Uterus (tissue), 4 donors: ENCODE results near the gene MESD. TPM values are rescaled to one million over a fixed set of nuclear protein-coding genes. Genes with fewer than 3 reads are reported as not detected.

Experiments
- DNase-seq, 2 donors: peaks; one replicate each; pipeline ENCODE4 v3.0.0-alpha.2; 2019 to 2020
- H3K27ac ChIP-seq, 2 donors: fragments of 200-600 bp; sonication (generic); 1 replicate in 1 of 2; 2 replicates in 1 of 2; pipeline ENCODE4 v1.5.1; 2016 to 2018
- H3K27me3 ChIP-seq, 2 donors: fragments of 200-600 bp; sonication (generic); one replicate each; pipeline ENCODE4 v1.5.1; 2018 to 2019; ENCODE audit warnings: control low read depth in 1 of 2
- H3K36me3 ChIP-seq, 2 donors: fragments of 200-600 bp; sonication (generic); one replicate each; pipeline ENCODE4 v1.5.1; 2019; ENCODE audit warnings: control low read depth in 1 of 2
- H3K4me1 ChIP-seq, 2 donors: fragments of 200-600 bp; sonication (generic); one replicate each; pipeline ENCODE4 v1.5.1; 2018 to 2019; ENCODE audit warnings: control low read depth in 1 of 2
- H3K4me3 ChIP-seq, 2 donors: fragments of 200-600 bp; sonication (generic); 1 replicate in 1 of 2; 2 replicates in 1 of 2; pipeline ENCODE4 v1.5.1; 2018 to 2019; ENCODE audit warnings: mild to moderate bottlenecking in 1 of 2
- H3K9me3 ChIP-seq, 2 donors: fragments of 200-600 bp; sonication (generic); one replicate each; pipeline ENCODE4 v1.5.1; 2019; ENCODE audit warnings: control low read depth in 1 of 2
- POLR2A ChIP-seq, 2 donors: fragments of 450-650 bp; IDR thresholded peaks; one replicate each; pipeline ENCODE4 v1.6.1; 2016; ENCODE audit warnings: antibody characterized with exemption in 2 of 2, mild to moderate bottlenecking in 1 of 2, moderate library complexity in 1 of 2
- intact Hi-C: fragments of 100-400 bp; cut with DNase I; formaldehyde crosslinking; loops from one replicate; pipeline ENCODE4 v1.15.1; 2023; ENCODE audit warnings: low total_unique reads
- total RNA-seq, 4 donors: library from RNA; depleted of rRNA in 3 of 4; stranded (reverse); fragments of >200 nt in 3 of 4; gene quantifications; one replicate each; pipeline versions ENCODE4 v1.1.0 to v1.2.4, GENCODE V29; 2014 to 2023
- TF ChIP-seq, protein P1 (sequence below), 4 experiments: fragments of 200-600 bp in 2 of 4; fragments of 450-650 bp in 2 of 4; sonication (generic) in 2 of 4; IDR thresholded peaks; one replicate each; pipeline ENCODE4 v1.5.1; 2016 to 2019; ENCODE audit warnings: antibody characterized with exemption in 4 of 4, mild to moderate bottlenecking in 2 of 4, moderate library complexity in 1 of 4
- donor health status: DM: yes; HTN: yes; CAD: no.

MESD gene
- total RNA-seq, 4 donors from 2014 or later: 23.6 to 48.7 (median 27.7) TPM

GRCh38 chr15:81002331-81003096 is 12.9 kb upstream of the MESD start:
- H3K9me3 ChIP-seq: no peaks in the 10 kb centered on the region
- peaks cover 3 to 15% of the 10 kb centered on the region in 2 donors for H3K4me1 ChIP-seq
- intact Hi-C loops: no loop called here
- no peak for DNase-seq
- no peak for TF ChIP-seq POLR2A (IDR thresholded peaks at IDR 0.05)
- TF ChIP-seq, protein P1, sequence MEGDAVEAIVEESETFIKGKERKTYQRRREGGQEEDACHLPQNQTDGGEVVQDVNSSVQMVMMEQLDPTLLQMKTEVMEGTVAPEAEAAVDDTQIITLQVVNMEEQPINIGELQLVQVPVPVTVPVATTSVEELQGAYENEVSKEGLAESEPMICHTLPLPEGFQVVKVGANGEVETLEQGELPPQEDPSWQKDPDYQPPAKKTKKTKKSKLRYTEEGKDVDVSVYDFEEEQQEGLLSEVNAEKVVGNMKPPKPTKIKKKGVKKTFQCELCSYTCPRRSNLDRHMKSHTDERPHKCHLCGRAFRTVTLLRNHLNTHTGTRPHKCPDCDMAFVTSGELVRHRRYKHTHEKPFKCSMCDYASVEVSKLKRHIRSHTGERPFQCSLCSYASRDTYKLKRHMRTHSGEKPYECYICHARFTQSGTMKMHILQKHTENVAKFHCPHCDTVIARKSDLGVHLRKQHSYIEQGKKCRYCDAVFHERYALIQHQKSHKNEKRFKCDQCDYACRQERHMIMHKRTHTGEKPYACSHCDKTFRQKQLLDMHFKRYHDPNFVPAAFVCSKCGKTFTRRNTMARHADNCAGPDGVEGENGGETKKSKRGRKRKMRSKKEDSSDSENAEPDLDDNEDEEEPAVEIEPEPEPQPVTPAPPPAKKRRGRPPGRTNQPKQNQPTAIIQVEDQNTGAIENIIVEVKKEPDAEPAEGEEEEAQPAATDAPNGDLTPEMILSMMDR (IDR thresholded peaks at IDR 0.05): no peak
- no peaks in the 10 kb centered on the region for H3K36me3 ChIP-seq
- H3K27me3 ChIP-seq: no peaks in the 10 kb centered on the region
- peak overlapping the region; percentile 60 to 88 for H3K4me3 ChIP-seq
- peak overlapping the region; percentile 92 to 98 for H3K27ac ChIP-seq

DNA sequence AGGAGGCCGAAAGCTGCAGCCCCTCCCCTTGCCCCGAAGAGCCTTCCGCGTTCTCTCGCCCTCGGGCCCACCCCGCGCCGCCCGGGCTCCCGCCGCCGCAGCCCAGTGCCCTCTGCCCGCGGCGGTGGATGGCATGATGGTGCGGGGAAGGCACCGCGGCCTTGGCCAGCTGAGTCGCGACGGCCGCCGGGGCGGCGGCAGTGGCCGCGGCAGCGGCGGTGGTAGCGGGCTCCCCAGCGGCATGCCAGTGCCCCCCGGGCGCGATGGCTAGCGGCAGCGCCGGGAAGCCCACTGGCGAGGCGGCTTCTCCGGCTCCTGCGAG is 12.4 kb upstream of the MESD start:
- Histone ChIP-seq H3K4me3 (peak overlapping the region; percentile 60 to 88), H3K9me3 (no peaks in the 10 kb centered on the region), H3K27me3 (no peaks in the 10 kb centered on the region), H3K4me1 (peaks cover 3 to 15% of the 10 kb centered on the region in 2 donors), H3K27ac (peak overlapping the region; percentile 92 to 98), H3K36me3 (no peaks in the 10 kb centered on the region)
- TF ChIP-seq, protein P1 (IDR thresholded peaks at IDR 0.05): no peak
- TF ChIP-seq POLR2A (IDR thresholded peaks at IDR 0.05): no peak
- no peak for DNase-seq
- intact Hi-C loops: no loop called here

DNA sequence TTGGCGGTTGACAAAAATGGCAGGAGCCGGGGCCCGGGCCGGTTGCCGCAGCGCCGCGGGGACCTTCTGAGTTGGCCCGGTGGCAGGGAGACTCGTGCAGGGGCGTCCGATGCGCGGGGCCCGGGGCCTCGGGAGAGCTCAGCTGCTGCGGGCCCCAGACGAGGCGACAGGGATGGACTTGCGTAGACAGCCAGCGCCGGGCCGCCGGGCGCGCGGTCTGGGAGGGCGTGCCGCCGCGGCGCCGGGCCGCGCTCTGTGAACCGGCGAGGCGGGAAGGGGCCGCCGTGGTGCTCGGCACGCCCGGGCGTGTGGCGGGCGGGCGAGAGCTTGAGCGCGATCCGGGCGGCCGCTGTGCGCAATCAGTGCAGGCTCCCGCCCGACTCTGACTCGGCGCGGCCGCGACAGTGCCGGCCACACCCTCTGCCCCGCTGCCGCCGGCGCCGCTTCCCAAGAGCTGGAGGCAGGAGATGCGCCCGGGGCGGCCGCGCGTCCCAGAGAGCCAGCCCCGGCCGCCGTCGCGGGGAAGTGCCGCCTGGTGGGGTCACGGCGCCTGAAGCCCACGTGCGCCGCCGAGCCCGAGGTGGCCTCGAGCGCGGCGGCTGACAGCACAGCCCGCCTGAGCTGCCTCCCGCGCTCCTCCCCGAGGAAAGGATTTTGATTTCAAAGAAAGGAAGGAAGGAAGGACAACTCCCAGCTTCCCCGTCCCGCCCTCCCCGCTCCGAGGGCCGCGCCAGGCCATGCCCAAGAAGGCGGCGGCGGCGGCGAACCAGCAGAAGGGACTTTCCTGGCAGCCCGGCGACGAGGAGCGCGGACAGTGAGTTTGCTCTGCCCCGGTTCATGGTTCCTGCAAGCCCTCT is 11.8 kb upstream of the MESD start:
- H3K27ac ChIP-seq: peak overlapping the region; percentile 92 to 98

DNA sequence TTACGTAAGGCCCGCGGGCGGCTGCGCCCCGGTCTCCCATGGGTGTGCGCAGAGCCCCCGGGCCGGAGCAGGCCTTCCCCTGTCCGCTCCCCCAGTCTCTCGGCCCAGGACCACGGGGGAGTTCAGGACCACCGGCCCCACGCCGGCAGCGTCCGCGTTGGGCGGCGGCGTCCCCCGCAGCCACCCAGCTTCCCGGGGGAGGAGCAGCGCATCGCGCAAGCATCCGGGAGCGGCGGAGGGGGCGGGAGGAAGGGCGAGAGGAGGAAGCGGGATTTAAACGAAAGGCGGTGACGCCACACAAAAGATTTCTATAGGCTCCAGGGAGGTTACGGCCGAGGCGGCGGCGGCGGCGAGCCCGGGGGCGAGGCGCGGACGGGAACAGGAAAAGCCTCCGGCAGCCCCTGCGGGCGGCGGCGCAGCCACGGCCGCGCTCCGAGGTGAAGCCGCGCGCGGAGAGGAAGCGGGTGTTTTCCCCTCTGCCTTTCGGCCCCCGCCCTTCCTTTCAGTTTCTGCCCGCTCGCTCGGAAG is 11.1 kb upstream of the MESD start, which contains the start of gene TLNRD1:
TLNRD1 (plus strand) TSS at position 300 of the 528 bp plus-strand sequence. CDS start 1,349 bp downstream, outside the sequence.
- Histone ChIP-seq H3K9me3 (no peaks in the 10 kb centered on the region), H3K36me3 (no peaks in the 10 kb centered on the region), H3K4me3 (peak within 1 kb of the TSS; percentile 60 to 88), H3K4me1 (peaks cover 3 to 15% of the 10 kb centered on the region in 2 donors), H3K27ac (peak within 1 kb of the TSS; percentile 92 to 98), H3K27me3 (no peaks in the 10 kb centered on the region)
- peak; percentile 84 to 89 for DNase-seq
- TF ChIP-seq, protein P1 (IDR thresholded peaks at IDR 0.05): peak in 1 of 4 experiments; percentile 13
- TF ChIP-seq POLR2A (IDR thresholded peaks at IDR 0.05): peak; percentile 55 to 92
- intact Hi-C loops: no loop called here

More for the DNA sequence above, 11.8 kb upstream of the MESD start:
- Histone ChIP-seq H3K36me3 (no peaks in the 10 kb centered on the region), H3K4me1 (peaks cover 3 to 15% of the 10 kb centered on the region in 2 donors), H3K9me3 (no peaks in the 10 kb centered on the region), H3K27me3 (no peaks in the 10 kb centered on the region), H3K4me3 (peak overlapping the region; percentile 60 to 88)
- intact Hi-C loops: no loop called here
- TF ChIP-seq POLR2A (IDR thresholded peaks at IDR 0.05): peak in 1 of 2 donors; percentile 42
- TF ChIP-seq, protein P1 (IDR thresholded peaks at IDR 0.05): no peak
- DNase-seq: peak; percentile 47 to 52
